SK-N-SH (cell line): ENCODE measurements around the gene VN1R5. TPM values are rescaled to one million over a fixed set of nuclear protein-coding genes. Genes with fewer than 3 reads are reported as not detected.

Source experiments
- CTCF ChIA-PET: fragments of 300-600, 350-600 bp; formaldehyde crosslinking; extraction: SDS; loops from one replicate; lab custom pipeline; 2021; lab: Yijun Ruan, JAX
- POLR2A ChIA-PET: fragments of 350-600 bp; sonication (Branson Sonifier 250); formaldehyde crosslinking; extraction: SDS; loops from one replicate; lab custom pipeline; 2020; ENCODE audit warnings: antibody characterized with exemption, inconsistent platforms; lab: Yijun Ruan, JAX
- DNase-seq: peaks from one replicate; pipeline ENCODE4 v3.0.0; 2012
- H2AFZ ChIP-seq: fragments of 200-600 bp; sonication (generic); 2 replicates; pipeline ENCODE4 v1.8.1; 2016; ENCODE audit warnings: antibody characterized with exemption, mild to moderate bottlenecking, low read depth
- H3F3A ChIP-seq: fragments of 200-600 bp; sonication (generic); replicated peaks from 2 replicates; pipeline ENCODE3; 2016; ENCODE audit warnings: antibody characterized with exemption, mild to moderate bottlenecking; ENCODE audit not compliant: insufficient read depth
- H3K27ac ChIP-seq, 2 experiments: fragments of 200-500 bp in 1 of 2; fragments of 200-600 bp in 1 of 2; sonication (Bioruptor generic) in 1 of 2; sonication (generic), shearing (Covaris generic) in 1 of 2; 2 replicates each; pipeline versions ENCODE4 v1.5.1 to v1.6.1; 2014 to 2016; ENCODE audit warnings: low read depth in 2 of 2, inconsistent platforms in 1 of 2, low read length in 1 of 2, mild to moderate bottlenecking in 1 of 2, mixed read lengths in 1 of 2
- H3K27me3 ChIP-seq: fragments of 200-600 bp; sonication (generic), shearing (Covaris generic); 2 replicates; pipeline ENCODE4 v1.6.1; 2016; ENCODE audit warnings: mixed run types; ENCODE audit not compliant: insufficient read depth
- H3K36me3 ChIP-seq, 2 experiments: fragments of 200-500 bp in 1 of 2; fragments of 200-600 bp in 1 of 2; sonication (Bioruptor generic) in 1 of 2; sonication (generic) in 1 of 2; replicated peaks in 1 of 2; 2 replicates each; pipeline versions ENCODE3 to v1.5.1; 2014 to 2016; ENCODE audit warnings: low read length in 1 of 2, mild to moderate bottlenecking in 1 of 2; ENCODE audit not compliant: insufficient read depth in 2 of 2, control insufficient read depth in 1 of 2
- H3K4me1 ChIP-seq, 2 experiments: fragments of 200-500 bp in 1 of 2; fragments of 200-600 bp in 1 of 2; sonication (Bioruptor generic) in 1 of 2; sonication (generic), shearing (Covaris generic) in 1 of 2; 2 replicates each; pipeline versions ENCODE4 v1.5.1 to v1.6.1; 2014 to 2016; ENCODE audit warnings: low read depth in 1 of 2, low read length in 1 of 2, mixed run types in 1 of 2; ENCODE audit not compliant: insufficient read depth in 2 of 2, control insufficient read depth in 1 of 2
- H3K4me2 ChIP-seq: fragments of 200-600 bp; sonication (generic), shearing (Covaris generic); 2 replicates; pipeline ENCODE4 v1.6.1; 2017; ENCODE audit warnings: mixed run types
- H3K4me3 ChIP-seq, 2 experiments: fragments of 200-500 bp in 1 of 2; fragments of 200-600 bp in 1 of 2; sonication (Bioruptor generic) in 1 of 2; sonication (generic), shearing (Covaris generic) in 1 of 2; 2 replicates each; pipeline versions ENCODE4 v1.5.1 to v1.8.1; 2014 to 2016; ENCODE audit warnings: low read depth in 2 of 2, inconsistent platforms in 1 of 2, low read length in 1 of 2, mild to moderate bottlenecking in 1 of 2, mixed read lengths in 1 of 2, moderate library complexity in 1 of 2
- H3K79me2 ChIP-seq: fragments of 200-600 bp; sonication (generic); 2 replicates; pipeline ENCODE4 v1.8.1; 2017; ENCODE audit warnings: mild to moderate bottlenecking; ENCODE audit not compliant: insufficient read depth
- H3K9ac ChIP-seq: fragments of 200-600 bp; sonication (generic); 2 replicates; pipeline ENCODE4 v1.6.1; 2017; ENCODE audit warnings: mixed run types
- H3K9me2 ChIP-seq: fragments of 200-600 bp; sonication (generic); 2 replicates; pipeline ENCODE4 v1.6.1; 2017; ENCODE audit warnings: mixed run types
- H3K9me3 ChIP-seq: fragments of 200-600 bp; sonication (generic); 2 replicates; pipeline ENCODE4 v1.6.1; 2017; ENCODE audit warnings: mixed run types, mild to moderate bottlenecking, moderate library complexity
- H4K20me1 ChIP-seq: fragments of 200-600 bp; sonication (generic); 2 replicates; pipeline ENCODE4 v1.6.1; 2017; ENCODE audit warnings: mild to moderate bottlenecking, mixed run types; ENCODE audit not compliant: insufficient read depth
- CHD2 ChIP-seq: fragments of 150-350 bp; IDR thresholded peaks from 2 replicates; pipeline ENCODE4 v1.6.1; 2018; ENCODE audit warnings: low read length; ENCODE audit not compliant: partially characterized antibody
- FOSL2 ChIP-seq: IDR thresholded peaks from 2 replicates; pipeline ENCODE4 v1.4.0; 2012; ENCODE audit warnings: low read depth, mild to moderate bottlenecking, moderate library complexity, borderline replicate concordance
- JUND ChIP-seq: IDR thresholded peaks from 2 replicates; pipeline ENCODE4 v1.4.0; 2012
- MXI1 ChIP-seq: IDR thresholded peaks from 2 replicates; pipeline ENCODE4 v1.6.1; 2012; ENCODE audit warnings: mild to moderate bottlenecking, low read depth, low read length, improper control_type of control experiment
- NFIC ChIP-seq: IDR thresholded peaks from 2 replicates; pipeline ENCODE4 v1.4.0; 2012; ENCODE audit warnings: borderline replicate concordance
- SIN3A ChIP-seq: IDR thresholded peaks from 2 replicates; pipeline ENCODE4 v1.6.1; 2012; ENCODE audit warnings: low read depth, mild to moderate bottlenecking, low read length, moderate library complexity, borderline replicate concordance
- TCF12 ChIP-seq: IDR thresholded peaks from 2 replicates; pipeline ENCODE4 v1.4.0; 2012
- TEAD4 ChIP-seq: IDR thresholded peaks from 2 replicates; pipeline ENCODE4 v1.4.0; 2012; ENCODE audit warnings: mild to moderate bottlenecking, borderline replicate concordance; ENCODE audit not compliant: insufficient read depth
- WGBS: methylation state at CpG from one replicate; pipeline ENCODE4 v1.1.6; 2017; ENCODE audit warnings: low lambda C conversion rate; 5-methylcytosine and 5-hydroxymethylcytosine counted together
- polyA plus RNA-seq, 3 experiments: library from polyadenylated mRNA; depleted of rRNA; stranded (reverse); fragments of >200 nt; gene quantifications; 2 replicates each; pipeline ENCODE4 v1.2.3, GENCODE V29; 2012
- TF ChIP-seq, protein P1 (sequence below): IDR thresholded peaks from 2 replicates; pipeline ENCODE4 v1.4.0; 2012; ENCODE audit warnings: low read depth, borderline replicate concordance
- TF ChIP-seq, protein P2 (sequence below): fragments of 150-350 bp; IDR thresholded peaks from 2 replicates; pipeline ENCODE4 v1.6.1; 2017; ENCODE audit warnings: antibody characterized with exemption, low read length, low read depth, borderline replicate concordance
- TF ChIP-seq, protein P3 (sequence below): IDR thresholded peaks from 2 replicates; pipeline ENCODE4 v1.6.1; 2012; ENCODE audit warnings: mild to moderate bottlenecking, low read depth, low read length, moderate library complexity

VN1R5 gene
- polyA plus RNA-seq, 1 of the 3 experiments (the other 2 are of a cell fraction), result not detected

DNA sequence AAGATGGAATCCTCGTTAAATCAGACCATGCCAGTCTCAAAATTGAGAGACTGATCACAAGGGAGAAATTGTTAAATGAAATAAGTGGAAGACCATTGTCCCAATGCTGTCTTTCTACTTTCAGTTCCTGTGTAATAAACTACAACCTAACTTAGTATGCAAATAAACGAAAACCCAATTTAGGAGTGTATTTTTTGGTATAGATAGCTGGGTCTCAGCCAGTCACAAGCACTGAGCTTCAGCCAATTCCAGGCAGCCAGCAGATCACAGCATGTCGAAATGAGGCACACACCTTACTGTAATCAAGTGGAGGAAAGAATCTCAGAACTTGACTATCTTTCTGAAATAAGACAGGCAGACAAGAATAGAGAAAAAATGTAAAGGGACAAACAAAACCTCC is 33.0 kb upstream of the VN1R5 start:
- Histone ChIP-seq H3K36me3 (no peaks in the 10 kb centered on the region), H3K9me3 (no peaks in the 10 kb centered on the region; the same call in 1 of the 2 replicates), H3K9me2 (no peaks in the 10 kb centered on the region), H3K27me3 (no peaks in the 10 kb centered on the region), H3K4me3 (no peak overlapping the region), H3K4me1 (no peaks in the 10 kb centered on the region), H3K79me2 (no peaks in the 10 kb centered on the region), H3F3A (no peaks in the 10 kb centered on the region), H3K4me2 (no peak overlapping the region), H2AFZ (no peak overlapping the region), H4K20me1 (no peaks in the 10 kb centered on the region), H3K27ac (no peak overlapping the region), H3K9ac (no peak overlapping the region)
- POLR2A ChIA-PET, result no interaction called here
- TF ChIP-seq TEAD4, result no peak
- no peak for TF ChIP-seq TCF12
- TF ChIP-seq MXI1, result no peak
- TF ChIP-seq, protein P1, sequence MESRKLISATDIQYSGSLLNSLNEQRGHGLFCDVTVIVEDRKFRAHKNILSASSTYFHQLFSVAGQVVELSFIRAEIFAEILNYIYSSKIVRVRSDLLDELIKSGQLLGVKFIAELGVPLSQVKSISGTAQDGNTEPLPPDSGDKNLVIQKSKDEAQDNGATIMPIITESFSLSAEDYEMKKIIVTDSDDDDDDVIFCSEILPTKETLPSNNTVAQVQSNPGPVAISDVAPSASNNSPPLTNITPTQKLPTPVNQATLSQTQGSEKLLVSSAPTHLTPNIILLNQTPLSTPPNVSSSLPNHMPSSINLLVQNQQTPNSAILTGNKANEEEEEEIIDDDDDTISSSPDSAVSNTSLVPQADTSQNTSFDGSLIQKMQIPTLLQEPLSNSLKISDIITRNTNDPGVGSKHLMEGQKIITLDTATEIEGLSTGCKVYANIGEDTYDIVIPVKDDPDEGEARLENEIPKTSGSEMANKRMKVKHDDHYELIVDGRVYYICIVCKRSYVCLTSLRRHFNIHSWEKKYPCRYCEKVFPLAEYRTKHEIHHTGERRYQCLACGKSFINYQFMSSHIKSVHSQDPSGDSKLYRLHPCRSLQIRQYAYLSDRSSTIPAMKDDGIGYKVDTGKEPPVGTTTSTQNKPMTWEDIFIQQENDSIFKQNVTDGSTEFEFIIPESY, result no peak
- TF ChIP-seq FOSL2, result no peak
- TF ChIP-seq, protein P2, sequence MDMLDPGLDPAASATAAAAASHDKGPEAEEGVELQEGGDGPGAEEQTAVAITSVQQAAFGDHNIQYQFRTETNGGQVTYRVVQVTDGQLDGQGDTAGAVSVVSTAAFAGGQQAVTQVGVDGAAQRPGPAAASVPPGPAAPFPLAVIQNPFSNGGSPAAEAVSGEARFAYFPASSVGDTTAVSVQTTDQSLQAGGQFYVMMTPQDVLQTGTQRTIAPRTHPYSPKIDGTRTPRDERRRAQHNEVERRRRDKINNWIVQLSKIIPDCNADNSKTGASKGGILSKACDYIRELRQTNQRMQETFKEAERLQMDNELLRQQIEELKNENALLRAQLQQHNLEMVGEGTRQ, result no peak
- TF ChIP-seq CHD2, result no peak
- TF ChIP-seq NFIC, result no peak
- TF ChIP-seq JUND, result no peak
- TF ChIP-seq, protein P3, sequence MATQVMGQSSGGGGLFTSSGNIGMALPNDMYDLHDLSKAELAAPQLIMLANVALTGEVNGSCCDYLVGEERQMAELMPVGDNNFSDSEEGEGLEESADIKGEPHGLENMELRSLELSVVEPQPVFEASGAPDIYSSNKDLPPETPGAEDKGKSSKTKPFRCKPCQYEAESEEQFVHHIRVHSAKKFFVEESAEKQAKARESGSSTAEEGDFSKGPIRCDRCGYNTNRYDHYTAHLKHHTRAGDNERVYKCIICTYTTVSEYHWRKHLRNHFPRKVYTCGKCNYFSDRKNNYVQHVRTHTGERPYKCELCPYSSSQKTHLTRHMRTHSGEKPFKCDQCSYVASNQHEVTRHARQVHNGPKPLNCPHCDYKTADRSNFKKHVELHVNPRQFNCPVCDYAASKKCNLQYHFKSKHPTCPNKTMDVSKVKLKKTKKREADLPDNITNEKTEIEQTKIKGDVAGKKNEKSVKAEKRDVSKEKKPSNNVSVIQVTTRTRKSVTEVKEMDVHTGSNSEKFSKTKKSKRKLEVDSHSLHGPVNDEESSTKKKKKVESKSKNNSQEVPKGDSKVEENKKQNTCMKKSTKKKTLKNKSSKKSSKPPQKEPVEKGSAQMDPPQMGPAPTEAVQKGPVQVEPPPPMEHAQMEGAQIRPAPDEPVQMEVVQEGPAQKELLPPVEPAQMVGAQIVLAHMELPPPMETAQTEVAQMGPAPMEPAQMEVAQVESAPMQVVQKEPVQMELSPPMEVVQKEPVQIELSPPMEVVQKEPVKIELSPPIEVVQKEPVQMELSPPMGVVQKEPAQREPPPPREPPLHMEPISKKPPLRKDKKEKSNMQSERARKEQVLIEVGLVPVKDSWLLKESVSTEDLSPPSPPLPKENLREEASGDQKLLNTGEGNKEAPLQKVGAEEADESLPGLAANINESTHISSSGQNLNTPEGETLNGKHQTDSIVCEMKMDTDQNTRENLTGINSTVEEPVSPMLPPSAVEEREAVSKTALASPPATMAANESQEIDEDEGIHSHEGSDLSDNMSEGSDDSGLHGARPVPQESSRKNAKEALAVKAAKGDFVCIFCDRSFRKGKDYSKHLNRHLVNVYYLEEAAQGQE, result no peak
- TF ChIP-seq SIN3A, result no peak
- under 1% methylated on average over 3 of the region's 3 CpGs for WGBS
- CTCF ChIA-PET, result interaction anchor here (1.1 kb wide), 1 partner anchor 13 kb away, joined by 3 read pairs; no protein-coding TSS in a partner anchor
- DNase-seq, result no peak
